ENCODE measurements around the gene CTPS2.

GRCh38 chrX:16745659-16746058 is 33.2 kb upstream of the CTPS2 start:
- TF ChIP-seq, protein P1, sequence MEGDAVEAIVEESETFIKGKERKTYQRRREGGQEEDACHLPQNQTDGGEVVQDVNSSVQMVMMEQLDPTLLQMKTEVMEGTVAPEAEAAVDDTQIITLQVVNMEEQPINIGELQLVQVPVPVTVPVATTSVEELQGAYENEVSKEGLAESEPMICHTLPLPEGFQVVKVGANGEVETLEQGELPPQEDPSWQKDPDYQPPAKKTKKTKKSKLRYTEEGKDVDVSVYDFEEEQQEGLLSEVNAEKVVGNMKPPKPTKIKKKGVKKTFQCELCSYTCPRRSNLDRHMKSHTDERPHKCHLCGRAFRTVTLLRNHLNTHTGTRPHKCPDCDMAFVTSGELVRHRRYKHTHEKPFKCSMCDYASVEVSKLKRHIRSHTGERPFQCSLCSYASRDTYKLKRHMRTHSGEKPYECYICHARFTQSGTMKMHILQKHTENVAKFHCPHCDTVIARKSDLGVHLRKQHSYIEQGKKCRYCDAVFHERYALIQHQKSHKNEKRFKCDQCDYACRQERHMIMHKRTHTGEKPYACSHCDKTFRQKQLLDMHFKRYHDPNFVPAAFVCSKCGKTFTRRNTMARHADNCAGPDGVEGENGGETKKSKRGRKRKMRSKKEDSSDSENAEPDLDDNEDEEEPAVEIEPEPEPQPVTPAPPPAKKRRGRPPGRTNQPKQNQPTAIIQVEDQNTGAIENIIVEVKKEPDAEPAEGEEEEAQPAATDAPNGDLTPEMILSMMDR (IDR thresholded peaks at IDR 0.05): no peak
- no peak for TF ChIP-seq POLR2AphosphoS5 (IDR thresholded peaks at IDR 0.05)
- TF ChIP-seq POLR2A (IDR thresholded peaks at IDR 0.05): no peak
- TF ChIP-seq EP300 (IDR thresholded peaks at IDR 0.05; ENCODE audit: low read depth): no peak
